LNCAP (cell line): ENCODE measurements around the gene ILKAP.

Source experiments
- TF ChIP-seq, protein P1 (sequence below): fragments of 450-650 bp; IDR thresholded peaks from 2 replicates; pipeline ENCODE4 v1.5.1; 2017; ENCODE audit warnings: mild to moderate bottlenecking

ILKAP gene

DNA sequence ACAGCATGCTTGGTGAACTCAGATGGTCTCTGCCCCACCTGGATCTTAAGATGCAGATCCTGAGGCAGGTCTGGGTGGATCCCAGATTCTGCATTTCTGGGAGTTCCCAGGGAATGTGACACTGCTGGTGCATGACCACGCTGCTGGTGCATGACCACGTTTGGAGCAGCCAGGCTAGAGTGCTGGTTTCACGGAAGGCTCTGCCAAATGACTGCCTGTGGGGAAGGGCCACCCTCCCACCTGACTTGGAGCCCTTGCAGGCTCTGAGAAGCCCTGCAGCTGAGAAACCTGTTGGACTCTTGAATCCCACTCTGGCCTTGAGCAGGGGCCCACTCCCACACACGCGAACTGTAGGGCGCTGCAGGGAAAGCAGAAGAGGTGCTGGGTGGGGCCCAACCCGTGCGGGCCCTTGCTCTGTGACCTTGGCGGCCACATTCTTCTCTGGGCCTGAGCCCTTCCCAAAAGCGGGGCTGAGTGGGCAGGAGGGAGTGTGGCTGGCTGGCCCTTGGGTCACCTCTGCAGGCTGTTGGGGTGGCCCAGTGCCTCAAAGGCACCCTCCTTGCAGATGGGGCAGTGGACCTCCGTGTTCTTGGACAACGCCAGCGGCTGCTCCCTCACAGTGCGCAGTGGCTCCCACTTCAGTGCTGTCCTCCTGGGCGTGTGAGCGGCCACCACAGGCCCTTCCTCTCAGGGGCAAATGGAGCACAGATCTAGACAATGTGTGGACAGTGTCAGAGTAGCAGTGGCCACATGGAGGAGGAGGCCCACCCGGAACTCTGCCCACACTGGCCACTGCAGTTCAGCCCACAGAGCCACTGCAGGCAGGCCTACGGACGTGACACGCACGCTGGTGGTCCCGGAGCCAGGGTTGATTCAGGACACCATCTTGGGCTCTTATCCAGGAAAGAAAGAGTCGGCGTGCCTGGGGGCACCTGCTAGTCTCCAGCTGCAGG lies 36.8 kb downstream of the ILKAP start:
- TF ChIP-seq, protein P1, sequence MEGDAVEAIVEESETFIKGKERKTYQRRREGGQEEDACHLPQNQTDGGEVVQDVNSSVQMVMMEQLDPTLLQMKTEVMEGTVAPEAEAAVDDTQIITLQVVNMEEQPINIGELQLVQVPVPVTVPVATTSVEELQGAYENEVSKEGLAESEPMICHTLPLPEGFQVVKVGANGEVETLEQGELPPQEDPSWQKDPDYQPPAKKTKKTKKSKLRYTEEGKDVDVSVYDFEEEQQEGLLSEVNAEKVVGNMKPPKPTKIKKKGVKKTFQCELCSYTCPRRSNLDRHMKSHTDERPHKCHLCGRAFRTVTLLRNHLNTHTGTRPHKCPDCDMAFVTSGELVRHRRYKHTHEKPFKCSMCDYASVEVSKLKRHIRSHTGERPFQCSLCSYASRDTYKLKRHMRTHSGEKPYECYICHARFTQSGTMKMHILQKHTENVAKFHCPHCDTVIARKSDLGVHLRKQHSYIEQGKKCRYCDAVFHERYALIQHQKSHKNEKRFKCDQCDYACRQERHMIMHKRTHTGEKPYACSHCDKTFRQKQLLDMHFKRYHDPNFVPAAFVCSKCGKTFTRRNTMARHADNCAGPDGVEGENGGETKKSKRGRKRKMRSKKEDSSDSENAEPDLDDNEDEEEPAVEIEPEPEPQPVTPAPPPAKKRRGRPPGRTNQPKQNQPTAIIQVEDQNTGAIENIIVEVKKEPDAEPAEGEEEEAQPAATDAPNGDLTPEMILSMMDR, result no peak

DNA sequence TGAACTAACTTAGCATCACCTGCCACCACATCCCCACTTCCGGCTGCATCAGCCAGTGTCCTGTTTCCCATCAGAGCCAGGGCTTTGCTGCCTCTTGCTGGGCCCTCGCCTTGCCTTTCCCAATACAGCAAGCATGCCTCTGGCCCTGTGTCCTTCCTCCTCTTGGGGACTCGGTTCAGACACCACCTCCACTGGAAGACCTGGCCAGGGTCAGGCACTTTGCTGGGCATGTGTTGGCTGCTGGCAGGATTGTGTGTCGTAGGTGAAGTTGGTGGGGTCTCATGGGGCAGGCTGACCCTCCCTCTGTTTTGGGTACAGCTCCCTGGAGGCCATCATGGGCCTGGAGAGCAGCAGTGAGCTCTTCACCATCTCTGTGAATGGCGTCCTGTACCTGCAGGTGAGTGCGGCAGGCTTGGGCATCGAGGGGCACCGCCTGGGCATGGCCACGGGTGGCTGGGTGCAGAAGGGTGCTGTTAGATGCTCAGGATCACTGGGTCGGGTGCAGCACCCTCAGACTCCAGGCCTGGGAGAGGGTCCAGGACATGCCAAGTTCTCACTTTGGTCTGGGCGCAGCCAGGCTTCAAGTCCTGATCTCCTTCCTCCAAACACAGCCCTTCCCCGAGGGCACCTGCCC lies 38.1 kb downstream of the ILKAP start:
- TF ChIP-seq, protein P1, result no peak

DNA sequence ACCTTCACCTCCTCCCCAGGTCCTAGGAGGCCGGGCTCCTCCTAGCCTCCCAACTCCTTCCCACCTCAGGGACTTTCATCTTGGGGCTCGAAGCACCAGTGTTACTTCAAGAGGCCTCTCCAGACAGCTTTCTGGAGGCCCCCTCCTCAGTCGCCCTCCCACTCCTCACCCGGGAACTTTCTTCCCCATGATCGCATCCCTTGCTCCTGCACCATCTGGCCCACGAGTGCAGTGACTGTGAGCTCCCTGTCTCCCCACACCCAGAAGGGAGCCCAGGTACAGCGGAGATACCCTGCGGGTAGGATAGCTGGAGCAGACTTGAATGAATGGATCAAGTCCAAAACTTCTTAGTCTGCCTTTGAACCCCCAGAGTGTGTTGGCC lies 38.6 kb downstream of the ILKAP start:
- TF ChIP-seq, protein P1, result no peak

DNA sequence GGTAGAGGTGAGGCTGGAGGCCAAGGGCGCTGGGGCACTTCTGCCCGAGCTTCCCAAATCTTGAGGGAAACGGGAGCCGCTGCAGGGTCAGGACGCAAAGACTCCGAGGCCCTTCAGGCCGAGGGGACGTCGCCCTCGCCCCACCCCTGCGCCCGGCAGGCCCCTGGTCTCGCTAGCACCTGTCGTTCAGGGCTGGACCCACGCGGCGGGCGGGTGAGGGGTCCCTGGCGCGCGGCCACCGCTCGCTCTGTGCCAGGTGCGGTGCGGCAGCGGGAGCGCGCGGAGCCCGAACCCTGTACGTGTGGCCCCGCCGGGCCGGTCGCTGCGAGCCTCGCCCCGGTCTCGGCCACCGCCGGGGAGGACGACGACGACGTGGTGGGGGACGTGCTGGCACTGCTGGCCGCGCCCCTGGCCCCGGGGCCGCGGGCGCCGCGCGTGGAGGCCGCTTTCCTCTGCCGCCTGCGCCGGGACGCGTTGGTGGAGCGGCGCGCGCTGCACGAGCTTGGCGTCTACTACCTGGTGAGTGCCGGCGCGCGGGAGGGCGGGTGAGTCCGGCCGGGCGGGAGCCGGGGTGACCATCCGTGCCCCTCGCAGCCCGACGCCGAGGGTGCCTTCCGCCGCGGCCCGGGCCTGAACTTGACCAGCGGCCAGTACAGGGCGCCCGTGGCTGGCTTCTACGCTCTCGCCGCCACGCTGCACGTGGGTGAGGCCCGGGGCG lies 39.9 kb downstream of the ILKAP start:
- TF ChIP-seq, protein P1, result no peak

DNA sequence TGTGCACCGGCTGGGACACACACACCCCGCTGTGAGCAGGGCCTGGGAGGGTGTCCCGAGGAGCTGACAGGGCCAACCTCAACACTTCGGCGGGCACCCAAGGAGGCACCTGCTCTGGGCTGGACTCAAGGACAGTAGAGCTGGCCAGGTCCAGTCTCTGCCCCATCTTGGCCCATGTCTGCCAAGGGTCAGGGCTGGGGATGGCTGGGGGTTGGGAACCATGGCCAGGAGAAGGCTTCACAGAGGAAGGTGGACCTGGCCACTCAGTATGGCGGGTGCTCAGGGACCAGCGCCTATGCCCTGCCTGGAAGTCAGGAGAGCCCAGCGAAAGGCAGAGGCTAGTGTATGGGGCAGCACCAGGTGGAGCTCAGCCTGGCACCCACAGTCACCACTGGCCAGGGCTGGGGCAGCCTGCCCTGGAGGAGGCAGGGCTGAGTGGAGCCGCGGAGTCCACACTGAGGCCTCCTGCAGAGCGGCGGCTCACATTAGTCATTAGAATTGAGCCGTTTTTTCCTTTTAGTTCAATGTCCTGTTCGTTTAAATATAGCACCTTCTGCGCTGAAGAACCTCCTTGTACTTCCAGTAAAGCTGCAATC lies 40.6 kb downstream of the ILKAP start:
- TF ChIP-seq, protein P1, result no peak

DNA sequence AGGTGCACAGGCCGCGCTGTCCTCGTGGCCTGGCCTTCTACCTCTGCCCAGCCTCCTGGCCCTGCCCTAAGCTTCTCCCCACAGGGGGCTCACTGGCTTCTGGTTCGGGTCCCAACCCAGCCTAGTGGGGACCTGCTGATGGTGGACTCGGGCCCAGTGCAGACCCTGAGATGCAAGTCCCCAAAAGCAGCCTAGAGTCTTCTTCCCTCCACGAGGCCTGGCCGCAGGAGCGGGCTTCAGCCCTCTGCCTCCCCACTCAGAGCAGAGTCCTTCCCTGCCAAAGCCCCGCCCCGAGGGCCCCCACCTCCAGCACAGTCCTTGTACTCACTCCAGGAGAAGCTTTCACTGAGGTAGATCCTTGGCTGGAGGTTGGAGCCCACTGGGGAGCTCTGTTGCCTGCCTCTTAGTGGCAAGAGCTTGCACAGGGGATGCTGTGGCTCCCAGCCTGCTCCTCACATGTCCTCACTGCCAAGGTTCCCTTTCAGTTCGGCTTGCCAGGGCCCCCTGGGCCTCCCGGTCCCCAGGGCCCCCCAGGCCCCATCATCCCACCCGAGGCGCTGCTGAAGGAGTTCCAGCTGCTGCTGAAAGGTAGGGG lies 41.1 kb downstream of the ILKAP start:
- TF ChIP-seq, protein P1, result no peak
